ENCODE results near the gene NHEJ1.

The NHEJ1 gene

GRCh38 chr2:219028996-219029828 lies 131.4 kb downstream of the NHEJ1 start:
- no peak for DNase-seq (ENCODE audit: low read depth)

- no peak for DNase-seq (ENCODE audit: low read depth)
Observed at GRCh38 chr2:219028141-219028540, 132.5 kb downstream of the NHEJ1 start.

GRCh38 chr2:219027511-219028055 lies 133.0 kb downstream of the NHEJ1 start:
- no peak for DNase-seq (ENCODE audit: low read depth)

GRCh38 chr2:219026946-219027345 lies 133.7 kb downstream of the NHEJ1 start:
- no peak for DNase-seq (ENCODE audit: low read depth)

- no peak for DNase-seq (ENCODE audit: low read depth)
Observed at GRCh38 chr2:219025637-219026585, 134.7 kb downstream of the NHEJ1 start.

Data from HS-5 (cell line).